ENCODE data around the gene GPC3.

DNA sequence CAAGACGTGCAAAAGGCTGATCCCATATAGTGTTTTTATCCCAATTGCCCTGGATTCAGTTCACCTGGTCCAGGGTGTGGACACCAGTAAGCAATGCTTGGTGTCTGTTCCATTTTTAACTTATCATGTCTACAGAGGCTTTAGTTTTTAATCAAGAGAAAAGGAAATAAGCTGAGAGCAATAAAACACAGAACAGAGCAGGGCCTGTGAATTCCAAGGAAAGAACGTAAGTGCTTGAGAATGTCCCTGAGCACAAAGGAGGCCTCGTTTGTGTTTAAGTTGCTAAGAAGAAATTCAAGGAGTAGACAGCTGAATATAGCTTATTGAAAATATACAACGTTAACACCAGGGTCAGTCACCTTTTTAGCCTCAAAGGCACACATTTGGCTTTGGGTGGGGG is 191.3 kb downstream of the GPC3 start:
- no peak for TF ChIP-seq CTCF (IDR thresholded peaks at IDR 0.05)
- no peak for TF ChIP-seq POLR2A (IDR thresholded peaks at IDR 0.05)

Data from right lobe of liver (tissue), 4 donors.